Stimulated activated CD4-positive, alpha-beta T cell treated with anti-CD3 and anti-CD28 coated beads, TNF-alpha, amount 100 ng/mL, for 4 hours (primary cell): ENCODE results near the gene MYPOP.
"Not testable (repeated sequence)": the region's sequence is repeated elsewhere in the genome, so short reads cannot be mapped to it uniquely, and the experiment has no call there.

Experiments used
- DNase-seq, 3 experiments: peaks; one replicate each; pipeline ENCODE4 v3.0.0-alpha.2; 2020; ENCODE audit warnings: low read depth in 3 of 3

The MYPOP gene

DNA sequence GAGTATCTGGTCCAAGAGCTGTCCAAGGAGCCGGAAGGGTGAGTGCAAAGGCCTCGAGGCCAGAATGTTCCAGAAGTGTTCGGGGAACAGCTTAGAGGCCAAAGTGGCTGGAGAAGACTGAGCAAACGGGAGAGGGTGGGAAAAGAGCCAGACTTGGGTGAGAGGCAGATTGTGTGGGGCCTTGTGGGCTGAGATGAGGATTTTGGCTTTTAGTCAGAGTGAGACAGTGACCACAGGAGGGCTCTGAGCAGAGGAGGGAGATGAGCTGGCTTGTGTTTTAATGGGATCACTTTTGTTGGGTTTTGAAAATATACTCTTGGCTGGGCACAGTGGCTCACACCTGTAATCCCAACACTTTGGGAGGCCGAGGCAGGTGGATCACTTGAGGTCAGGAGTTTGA is 6.5 kb upstream of the MYPOP start:
- no peak for DNase-seq

DNA sequence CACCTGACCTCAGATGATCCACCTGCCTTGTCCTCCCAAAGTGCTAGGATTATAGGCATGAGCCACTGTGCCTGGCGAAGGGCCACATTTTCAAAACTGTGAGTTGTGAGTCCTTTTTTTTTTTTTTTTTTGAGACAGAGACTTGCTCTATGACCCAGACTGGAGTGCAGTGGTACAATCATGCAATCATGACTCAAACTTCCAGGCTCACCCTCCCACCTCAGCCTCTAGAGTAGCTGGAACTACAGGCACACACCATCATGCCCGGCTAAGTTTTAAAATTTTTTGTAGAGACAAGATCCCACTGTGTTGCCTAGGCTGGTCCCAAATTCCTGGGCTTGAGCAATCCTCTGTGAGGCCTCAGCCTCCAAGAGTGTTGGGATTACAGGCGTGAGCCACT is 3.8 kb upstream of the MYPOP start:
- DNase-seq: no peak

DNA sequence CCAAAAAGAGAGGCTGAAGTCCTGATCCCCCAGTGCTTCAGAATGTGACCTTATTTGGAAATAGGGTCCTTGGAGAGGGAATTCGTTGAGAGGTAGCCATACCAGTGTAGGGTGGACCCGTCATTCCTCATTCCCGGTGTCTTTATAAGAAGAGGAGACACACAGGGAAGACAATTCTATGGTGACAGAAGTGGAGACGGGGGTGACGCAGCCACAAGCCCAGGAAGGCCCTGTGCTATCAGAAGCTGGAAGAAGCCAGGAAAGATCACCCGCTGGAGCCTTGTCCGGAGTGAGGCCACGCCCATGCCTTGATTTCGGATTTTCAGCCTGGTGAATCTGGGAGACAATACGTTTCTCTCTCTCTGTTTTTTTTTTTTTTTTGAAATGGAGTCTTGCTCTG is 2.6 kb upstream of the MYPOP start:
- no peak for DNase-seq

DNA sequence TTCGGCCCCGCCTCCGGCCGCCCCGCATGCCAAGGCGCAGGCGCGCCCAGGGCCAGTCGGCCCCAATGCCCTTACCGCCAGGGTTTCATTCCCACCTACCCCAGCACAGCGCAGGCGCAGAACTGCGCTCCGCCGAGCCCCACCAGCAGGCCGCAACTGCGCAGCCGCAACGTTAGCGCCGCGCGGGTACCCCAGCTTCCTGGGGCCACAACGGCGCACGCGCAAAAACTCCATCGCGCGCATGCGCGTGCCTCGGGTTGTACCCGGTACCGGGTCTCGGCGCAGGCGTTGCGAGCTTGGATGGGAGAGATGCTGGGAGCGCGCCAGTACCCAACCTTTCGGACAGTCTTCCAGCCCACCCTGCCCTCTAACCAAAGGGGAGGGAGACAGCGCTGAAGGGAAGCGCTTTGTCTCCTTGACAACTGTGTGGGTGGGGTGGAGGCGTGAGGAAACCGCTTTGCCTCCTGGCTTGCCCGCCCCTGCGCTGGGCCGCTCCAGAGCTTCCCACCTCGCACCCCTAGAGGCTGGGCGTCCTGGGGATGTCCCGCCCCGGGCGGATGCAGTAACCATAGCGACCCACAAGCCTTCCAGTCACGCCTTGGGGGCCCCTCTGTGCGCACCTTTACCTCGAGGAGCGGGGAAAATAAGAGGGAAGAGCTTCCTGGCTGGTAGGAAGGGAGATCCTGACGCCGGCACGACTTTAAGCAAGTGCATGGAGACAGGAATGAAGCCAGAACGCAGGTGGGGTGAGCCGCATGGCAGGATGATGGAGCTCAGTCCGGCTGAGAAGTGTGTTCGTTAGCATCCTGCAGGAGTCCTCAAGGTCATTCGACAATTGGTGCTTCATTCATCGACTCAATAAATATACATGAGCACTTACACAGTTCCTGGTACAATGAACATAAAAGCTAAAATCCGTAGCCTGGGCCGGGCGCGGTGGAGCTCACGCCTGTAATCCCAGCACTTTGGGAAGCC is 525 bp upstream of the MYPOP start:
- DNase-seq: peak; percentile 99

DNA sequence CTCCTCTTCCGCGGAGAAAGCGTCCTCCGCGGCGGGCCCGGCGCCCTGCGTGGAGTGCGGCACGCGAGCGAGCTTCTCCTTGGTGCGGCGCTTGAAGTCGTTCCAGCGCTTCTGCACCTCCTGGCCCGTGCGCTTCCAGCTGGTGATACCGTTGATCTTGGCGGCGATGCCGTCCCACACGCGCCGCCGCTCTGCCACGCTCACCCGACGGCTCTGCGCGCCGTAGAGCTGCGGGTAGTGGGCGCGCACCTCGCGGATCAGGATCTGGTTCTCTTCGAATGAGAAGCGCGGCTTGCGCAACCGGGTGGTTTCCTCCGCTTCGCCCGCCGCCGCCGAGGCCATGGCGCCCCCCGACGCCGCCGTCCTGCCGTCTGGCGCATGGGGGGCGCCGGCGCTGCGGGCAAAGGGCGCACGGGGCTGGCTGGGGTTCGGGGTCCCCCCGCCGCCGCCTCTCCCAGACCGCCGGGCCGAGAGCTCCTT is 941 bp downstream of the MYPOP start:
- DNase-seq: no peak

DNA sequence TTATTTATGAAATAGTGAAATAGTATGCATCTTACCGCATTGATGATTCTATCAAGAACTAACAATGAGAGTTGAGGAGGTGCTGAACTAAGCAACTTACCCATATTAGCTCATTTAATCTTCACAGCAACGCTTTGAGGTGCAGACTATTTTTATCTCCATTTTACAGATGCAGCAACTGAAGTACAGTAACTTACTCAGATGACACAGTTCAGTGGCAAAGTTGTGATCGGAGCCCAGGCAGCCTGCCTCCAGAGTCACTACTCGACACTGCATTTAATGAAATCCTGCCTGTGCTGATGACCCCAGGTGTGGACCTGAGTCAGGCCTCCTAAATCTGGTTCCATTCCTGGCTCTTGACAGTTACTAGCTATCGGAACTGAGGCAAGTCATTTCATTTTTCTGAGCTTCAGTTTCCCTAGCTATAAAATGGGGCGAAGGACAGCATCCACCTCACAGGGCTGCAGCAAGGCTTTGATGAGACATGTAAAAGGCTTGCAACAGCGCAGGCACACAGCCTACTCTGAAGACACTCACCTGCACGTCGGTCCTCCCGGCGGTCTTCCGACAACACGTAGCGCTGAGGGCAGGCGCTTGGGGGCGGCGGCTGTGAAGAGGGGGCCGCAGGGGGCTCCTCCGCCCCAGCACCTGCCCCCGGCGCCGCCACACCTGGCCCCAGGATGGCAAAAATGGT is 1.5 kb downstream of the MYPOP start:
- no peak for DNase-seq

DNA sequence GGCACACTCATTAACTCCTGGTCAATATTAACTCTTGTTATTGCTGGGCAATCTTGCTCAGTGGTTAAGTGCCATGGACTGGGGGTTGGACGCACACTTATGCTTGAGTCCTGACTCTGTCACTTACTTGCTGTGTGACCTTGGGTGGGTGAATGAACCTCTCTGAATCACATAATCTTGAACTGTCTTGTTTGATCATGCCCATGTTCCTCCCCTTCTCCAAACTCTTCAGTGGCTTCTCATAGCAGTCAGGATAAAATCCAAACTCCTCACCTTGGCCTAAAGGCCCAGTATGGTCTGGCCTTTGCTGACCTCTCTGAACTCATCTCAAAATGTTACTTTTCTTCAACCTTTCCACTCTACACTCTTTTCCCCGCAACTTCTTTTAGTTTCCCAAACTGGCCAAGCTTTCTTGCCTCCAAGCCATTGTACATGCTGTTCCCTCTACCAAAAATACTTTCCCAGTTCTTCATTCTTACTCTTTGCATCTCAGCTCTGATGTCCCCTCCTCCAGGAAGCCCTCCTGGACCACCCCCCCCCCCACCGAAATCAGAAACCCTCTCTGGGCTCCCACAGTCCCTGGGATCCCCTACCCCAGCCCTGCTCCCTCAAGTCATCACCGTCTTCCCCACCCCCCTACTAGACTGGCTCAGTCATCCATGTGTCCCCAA is 2.4 kb downstream of the MYPOP start:
- DNase-seq: no peak

DNA sequence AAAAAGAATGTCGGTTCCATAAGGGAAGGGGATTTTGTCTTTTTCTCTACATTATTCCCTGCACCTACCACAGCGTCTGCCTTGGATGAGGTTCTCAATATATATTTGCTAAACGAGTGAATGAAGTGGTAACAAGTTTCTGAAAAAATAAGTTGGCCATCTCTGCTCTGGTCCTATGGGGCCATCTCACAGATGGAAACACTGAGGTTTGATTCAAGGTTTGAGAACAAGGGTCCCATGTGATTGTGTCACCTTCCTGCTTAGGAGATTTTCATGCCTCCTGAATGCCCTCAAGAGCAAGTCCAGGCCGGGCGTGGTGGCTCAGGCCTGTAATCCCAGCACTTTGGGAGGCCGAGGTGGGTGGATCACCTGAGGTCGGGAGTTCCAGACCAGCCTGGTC is 3.2 kb downstream of the MYPOP start:
- no peak for DNase-seq

DNA sequence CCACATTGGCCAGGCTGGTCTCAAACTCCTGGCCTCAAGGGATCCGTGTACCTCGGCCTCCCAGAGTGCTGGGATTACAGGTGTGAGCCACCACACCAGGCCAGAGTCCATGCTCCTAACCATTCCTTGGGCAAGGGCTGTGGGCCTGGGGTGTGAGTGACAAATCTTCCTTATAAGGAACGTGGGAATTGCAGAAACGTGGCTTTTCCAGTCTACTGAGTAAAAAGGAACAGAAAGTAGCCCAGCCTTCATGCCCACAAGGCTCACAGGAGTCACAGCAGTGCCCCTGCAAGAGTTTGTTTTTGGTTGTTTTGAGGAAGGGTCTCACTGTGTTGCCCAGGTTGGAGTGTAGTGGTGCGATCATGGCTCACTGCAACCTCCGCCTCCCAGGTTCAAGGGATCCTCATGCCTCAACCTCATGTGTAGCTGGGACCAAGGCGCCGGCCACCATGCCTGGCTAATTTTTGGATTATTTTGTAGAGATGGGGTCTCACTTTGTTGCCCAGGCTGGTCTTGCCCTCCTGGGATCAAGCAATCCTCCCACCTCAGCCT is 5.1 kb downstream of the MYPOP start:
- DNase-seq: no peak

DNA sequence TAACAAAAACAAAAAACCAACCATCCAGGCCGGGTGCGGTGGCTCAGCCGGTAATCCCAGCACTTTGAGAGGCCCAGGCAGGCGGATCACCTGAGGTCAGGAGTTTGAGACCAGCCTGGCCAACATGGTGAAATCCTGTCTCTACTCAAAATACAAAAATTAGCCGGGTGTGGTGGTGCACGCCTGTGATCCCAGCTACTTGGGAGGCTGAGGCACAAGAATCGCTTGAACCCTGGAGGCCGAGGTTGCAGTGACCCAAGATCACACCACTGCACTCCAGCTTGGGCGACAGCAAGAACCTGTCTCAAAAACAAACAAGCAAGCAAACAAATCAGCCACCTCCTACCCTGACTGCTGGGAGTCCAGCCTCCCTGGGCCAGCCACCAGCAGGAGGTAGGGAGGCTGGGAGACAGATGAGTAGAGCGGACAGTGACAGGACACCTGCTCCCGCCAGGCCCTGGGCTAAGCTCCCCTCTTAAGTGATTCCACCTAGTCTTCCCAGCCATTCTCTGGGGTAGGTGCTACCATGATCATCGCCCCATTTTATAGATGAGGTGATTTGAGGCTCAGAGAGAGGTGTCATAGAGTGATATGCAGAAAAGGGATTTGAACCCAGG is 6.3 kb downstream of the MYPOP start:
- DNase-seq: not testable (repeated sequence)

DNA sequence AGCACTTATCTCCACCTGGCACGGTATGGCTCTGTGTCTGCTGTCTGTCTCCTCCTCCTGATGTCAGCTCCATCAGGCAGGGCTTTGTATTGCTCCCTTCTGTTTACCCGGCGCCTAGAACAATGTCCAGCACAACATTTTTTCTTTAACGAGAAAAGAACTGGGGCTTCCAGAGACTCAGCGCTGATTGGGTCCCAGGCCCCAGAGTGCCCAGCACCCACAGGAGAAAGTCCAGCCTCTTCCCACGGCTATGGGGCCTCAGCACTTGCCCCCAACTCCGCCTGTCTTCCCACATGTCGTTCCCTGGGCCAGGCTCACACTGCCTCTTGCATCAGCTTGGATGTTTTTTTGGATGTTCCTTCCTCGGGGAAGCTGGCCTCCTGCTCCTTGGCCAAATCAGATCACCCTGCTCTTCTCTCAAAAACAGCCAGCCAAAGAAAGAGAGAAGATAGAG is 6.9 kb downstream of the MYPOP start:
- DNase-seq: no peak

DNA sequence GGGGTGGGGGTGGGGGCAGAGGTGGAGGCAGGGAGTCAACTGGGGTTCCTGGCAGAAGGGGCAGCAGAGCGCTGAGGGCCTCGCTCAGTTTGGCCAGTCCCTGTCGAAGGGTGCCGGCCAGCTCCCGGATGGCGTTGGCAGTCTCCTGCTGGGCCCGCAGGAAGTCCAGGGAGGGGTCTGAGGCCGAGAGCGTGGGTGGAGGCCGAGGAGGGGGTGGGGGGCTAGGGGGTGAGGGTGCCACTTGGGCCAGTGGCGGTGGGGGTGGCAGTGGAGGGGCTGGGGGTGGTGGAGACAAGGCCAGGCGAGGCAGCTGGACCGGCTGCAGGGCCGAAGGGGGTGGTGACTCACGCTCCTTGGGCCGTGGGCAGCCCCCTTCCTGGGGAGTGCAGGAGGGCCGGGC is 11.5 kb downstream of the MYPOP start:
- DNase-seq: no peak

DNA sequence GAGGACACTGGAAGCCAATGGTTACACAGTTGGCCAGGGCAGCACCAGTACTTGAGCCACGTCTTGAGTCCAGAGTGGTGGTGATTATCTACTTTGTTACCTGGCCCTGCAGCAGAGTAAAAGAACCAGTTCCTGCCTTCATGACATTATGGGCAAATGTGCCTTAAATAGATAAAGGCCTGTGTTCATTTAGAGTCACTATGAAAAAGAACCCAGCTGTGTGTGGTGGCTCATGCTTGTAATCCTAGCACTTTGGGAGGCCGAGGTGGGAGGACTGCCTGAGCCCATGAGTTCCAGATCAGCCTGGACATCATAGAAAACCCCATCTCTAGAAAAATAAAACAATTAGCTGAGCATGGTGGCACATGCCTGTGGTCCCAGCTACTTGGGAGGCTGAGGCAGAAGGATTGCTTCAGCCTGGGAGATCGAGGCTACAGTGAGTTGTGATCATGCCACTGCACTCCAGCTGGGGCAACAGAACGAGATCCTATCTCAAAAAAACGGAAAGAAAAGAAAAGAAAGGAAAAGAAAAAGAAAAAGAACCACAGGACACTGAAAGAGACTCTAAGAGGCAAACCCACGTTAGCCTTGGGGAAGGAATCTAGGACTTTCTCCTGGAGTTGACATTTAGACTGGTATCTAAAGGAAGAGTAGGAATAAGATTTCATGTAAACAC is 13.1 kb downstream of the MYPOP start:
- DNase-seq: no peak

DNA sequence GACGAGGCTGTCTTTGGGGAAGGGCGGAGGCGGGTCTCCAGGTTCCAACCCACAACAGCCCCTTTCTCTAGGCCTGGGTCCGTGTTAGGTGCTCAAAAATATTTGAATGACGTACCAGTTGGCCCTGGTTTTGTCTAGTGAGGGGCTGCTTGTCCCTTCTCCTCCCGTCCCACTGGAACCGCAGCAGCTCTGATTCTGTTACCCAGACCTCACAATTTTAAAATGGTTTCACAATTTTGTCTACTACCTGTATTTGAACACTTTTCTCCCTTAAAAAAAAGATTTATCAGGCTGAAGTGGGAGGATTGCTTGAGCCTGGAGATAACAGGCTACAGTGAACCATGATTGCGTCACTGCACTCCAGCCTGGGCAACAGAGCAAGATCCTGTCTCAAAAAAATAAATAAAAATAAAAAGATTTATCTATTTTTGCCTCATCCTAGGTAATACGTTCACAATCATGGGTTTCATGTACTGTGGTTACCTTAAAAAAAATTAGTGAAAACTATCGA is 15.2 kb downstream of the MYPOP start:
- DNase-seq: no peak

DNA sequence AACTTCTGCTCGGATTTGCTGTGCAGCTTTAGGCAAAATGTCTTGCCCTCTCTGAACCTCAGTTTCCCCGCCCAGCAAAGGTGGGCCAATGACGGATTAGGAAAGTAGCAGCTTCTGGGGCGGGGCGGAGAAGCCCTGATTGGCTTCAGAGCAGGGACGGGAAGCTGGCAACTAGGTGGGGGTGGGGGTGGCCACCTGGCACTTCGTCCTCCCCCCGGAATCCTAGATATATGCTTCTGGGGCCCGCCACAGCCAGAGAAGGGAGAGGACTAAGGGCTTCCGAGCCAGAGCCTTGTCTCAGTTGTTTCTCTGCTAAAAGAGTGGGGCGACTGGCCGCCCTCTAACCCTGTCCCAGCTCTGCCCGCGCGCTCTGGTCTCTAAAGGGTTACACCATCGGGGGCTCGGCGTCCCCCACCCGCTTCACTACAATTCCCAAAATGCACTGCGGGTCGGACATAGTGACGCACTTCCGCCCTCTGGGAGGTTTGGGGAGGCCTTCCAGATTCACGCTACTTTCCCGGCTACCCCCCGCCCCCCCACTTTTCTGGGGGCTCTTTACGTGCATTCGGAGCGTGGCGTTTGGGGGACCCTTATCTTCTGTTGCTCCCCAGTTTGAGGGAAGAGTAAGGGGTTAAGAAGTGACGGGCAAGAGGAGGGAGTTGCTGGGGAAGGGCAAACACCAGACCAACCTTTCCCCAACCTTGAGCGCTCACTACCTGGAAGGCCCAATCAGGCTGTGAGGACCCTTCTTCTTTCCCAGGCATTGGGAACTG is 15.8 kb downstream of the MYPOP start:
- DNase-seq: peak; percentile 69 to 80 (median 78)

DNA sequence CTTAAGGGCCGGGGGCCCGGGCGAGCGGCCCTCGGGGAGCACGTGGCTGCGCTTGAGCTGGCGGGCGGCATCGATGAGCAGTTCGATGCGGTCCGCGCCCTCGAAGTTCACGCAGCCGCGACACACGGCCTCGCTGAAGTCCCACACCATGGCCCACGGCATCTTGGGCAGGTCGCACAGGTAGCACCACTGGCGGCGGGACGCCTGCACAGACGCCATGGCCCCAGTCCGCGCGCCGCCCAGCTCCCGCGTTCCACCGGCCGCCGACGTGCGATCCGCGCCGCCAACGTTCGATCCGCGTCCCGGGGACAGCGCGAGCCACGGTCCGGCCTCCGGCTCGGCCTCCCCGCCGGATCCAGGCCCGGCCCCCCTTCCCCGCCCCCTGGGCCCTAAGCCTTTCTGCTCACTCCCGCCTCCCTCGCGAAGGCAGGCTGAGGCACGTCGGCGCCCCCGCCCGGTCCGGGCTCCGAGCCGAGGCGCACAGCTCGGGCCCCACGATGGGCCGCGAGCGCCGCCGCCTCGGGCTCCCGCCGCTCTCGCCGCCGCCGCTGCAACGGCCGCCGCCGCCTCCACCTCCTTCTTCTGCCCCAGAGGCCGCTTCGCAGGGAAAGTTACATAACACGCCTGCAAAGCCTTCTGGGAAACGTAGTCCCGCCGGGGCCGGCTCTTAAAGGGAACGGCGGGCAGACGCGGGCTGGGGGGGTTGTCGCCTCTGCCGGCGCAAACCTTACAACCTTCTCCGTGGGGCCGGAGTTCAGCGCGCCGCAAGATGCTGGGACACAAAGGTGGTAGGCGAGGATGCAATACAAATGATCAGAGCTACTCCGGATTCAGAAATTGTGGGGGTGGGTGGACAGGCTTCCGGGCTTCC is 16.6 kb downstream of the MYPOP start, which contains the start of gene IRF2BP1:
Gene IRF2BP1, minus strand, starts transcription at position 586 of the 871 bp plus-strand sequence. Its CDS starts 367 bp downstream, at position 219.
- peak; percentile 68 to 81 (median 79) for DNase-seq

DNA sequence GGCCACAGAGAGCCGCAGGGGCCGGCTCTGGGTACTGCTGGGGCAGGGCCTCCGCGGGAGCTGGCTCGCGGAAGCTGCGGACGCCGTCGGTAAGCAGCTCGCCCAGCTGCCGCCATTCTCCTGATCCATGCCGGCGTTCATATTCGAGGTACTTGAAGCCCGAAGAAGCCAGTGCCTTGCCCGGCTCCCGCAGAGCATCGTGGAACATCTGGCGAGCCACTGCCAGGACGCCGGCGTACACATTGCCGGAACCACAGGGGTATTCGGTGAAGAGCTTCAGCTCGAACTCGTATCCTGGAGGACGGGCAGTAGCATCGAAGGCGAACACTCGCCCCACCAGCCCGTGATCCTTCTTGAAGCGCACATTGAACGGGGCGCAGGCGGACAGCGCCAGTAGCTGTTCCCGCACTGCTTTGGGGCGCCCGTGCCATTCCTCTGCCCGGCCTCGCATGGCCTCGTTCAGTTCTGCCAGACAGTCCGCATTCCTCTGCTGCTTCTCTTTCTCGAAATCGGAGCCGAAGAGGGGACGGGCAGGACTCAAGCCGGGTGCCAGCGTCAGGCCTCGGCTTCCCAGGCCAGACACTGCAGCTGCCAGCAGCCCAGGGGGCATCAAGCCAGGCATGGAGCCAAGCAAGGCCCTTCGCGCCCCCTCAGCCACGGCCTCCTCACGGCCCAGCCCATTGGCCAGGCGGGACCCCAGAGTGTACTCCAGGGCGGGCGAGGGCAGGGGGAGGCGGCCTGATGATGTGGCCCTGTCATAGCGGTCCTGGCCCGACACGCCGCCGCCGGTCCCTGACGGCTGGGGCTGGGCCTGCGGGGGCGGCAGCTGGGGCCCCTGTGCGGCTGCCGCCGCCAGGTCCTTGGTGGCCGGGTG is 17.5 kb downstream of the MYPOP start:
- no peak for DNase-seq
